ENCODE results near the gene ENGASE.
"Not testable (repeated sequence)": the region's sequence is repeated elsewhere in the genome, so short reads cannot be mapped to it uniquely, and the experiment has no call there.

The ENGASE gene

DNA sequence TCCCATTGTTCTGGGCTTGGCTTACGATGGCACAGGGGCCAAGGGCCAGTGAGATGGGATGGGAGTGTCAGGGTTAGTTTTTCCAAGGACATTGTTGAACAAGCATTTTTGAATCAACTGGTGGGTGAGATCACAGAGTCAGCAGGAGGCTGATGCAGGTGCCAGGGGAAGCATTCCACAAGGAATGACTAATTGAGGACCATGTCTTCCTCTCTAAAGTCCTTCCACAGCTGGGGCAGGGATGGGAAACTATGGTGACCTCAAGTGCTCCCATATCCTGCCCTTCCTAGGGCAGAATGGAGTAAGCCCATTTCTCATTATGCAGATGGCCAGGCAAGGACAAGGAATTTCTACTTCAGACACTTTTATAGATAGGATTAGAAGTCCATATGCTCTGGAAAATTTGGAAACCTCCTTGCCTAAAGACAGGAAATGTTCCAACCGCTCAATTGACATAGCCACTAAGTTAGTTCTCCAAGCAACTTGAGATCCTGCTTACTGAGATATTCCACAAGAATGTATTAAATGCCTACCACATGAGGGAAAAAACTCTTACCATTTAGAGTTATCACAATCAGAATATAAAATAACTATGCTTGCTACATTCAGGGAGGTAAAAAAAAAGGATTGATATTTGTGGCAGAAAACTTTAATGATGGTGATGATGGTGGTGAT, 21.2 kb upstream of the ENGASE start:
- DNase-seq: no peak

DNA sequence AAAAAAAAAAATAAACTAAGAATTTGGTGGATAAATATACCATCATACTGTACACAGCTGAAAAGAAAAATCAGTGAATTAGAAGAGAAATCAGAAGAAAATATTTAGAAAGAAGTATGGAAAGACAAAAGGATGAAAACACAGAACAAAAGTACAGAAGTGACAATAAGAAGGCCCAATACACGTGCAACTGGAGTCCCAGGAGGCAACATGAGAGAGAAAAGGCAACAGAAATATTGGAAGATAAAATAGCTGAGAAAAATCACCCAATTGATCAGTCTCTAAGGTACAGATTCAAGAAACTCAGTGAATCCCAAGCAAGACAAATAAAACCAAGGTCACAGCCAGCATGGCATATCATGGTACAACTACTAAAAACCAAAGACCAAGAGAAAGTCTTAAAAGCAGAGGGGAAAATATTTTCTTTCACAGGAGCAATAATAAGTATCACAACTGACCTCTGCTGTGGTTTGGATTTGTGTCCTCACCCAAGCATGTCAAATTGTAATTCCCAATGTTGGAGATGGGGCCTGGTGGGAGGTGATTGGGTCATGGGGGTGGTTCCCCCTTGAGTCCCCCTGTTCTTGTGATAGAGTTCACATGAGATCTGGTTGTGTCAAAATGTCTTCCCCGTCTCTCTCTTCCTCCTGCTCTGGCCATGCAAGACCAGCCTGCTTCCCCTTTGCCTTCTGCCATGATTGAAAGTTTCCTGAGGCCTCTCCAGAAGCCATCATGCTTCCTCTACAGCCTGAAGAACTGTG, 20.2 kb upstream of the ENGASE start:
- no peak for DNase-seq

DNA sequence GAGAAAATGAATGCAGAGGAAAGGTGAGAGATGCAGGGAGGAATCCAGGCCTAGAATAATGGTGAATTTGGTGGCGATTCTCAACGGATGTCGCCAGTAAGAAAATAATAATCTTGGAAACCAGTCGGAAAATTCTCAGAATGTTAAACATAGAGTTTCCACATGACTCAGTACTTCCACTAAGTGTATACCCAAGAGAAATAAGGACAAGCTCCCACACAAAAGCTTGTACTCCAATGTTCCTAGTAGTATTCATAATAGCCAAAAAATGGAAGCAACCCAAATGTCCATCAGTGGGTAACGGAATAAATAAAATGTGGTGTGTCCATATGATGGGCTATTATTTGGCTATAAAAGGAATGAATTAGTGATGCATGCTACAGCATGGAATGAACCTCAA, 19.4 kb upstream of the ENGASE start:
- no peak for DNase-seq

DNA sequence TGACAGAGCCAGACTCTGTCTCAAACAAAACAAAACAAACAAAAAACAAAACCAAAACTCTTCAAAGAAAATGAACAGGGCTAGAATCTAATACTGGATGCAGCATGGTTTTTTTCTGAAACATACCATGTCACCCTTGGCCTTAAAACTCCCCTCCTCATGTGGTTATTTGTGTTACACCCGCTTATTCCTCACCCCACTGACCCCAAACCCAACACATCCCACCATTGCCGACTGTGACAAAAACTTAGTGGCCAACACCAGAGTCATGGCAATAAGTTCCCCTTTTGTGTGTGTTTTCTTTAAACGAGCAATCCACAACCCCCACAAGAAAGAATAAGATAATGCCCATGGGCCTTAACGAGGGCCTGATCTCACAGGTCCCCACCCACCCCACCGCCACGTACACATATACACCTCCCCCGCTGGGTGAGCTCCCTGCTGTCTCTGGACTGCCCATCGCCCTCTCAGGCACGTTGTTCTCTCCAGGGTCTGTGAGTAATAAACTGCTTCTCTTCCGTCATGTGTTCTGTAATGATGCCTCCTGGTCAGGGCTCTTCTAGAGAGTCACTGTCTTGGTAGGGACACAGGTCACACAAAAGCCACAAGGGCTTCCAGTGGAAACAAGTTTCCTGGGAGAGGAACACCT, 16.8 kb upstream of the ENGASE start:
- DNase-seq: no peak

DNA sequence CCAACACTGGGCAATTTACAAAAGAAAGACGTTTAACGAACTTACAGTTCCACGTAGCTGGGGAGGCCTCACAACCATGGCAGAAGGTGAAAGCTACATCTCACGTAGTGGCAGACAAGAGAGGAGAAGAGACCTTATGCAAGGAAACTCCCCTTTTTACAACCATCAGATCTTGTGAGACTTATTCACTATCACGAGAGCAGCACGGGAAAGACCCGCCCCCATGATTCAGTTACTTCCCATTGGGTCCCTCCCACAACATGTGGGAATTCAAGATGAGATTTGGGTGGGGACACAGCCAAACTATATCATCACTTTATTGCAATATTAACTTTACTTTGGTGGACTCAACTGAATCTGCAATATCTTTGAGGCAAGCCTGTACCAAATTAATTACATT, 11.9 kb upstream of the ENGASE start:
- DNase-seq: no peak

DNA sequence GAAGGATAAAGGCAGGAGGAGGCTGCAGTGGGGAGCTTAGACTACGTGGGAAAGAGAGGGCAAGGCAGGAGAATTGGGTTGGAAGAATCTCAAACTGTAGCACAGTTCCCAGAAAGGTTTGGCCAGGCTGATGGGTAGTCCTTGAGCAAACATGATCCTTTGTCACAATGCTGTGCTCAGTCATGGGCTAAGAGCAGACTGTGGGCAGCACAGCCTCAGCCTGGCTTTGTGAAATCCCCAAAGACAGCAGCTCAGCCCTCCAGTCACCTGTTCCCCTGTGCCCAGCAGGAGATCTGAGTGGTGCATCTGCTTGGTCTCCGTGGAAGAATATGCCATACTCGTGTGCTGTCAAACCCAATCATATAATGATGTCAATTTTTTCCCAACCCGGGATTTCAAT, 10.6 kb upstream of the ENGASE start:
- no peak for DNase-seq

DNA sequence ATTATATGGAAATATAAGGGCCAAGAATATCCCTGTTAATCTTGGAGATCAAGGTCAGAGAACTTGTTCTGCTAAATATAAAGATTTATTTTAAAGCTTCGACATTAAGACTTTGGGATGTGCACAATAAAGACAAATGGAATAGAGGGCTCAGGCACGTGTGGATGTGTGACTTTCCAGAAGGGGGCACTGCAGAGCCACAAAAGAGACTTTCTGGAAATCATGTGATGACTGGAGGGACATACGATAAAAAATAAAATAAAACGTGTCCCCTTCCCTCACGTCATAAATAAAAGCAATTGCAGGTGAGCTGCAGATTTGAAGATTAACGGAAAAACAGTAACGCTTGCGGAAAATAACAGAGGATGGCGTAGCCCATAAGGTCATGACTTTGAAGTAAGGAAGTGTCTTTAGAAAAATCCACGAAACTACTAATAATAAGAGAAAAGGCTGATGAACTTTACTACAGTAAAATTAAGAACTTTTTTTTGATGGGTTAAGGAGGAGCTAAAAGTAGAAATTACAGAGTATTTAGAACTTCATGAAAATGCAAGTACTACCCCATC, 9.4 kb upstream of the ENGASE start:
- no peak for DNase-seq

DNA sequence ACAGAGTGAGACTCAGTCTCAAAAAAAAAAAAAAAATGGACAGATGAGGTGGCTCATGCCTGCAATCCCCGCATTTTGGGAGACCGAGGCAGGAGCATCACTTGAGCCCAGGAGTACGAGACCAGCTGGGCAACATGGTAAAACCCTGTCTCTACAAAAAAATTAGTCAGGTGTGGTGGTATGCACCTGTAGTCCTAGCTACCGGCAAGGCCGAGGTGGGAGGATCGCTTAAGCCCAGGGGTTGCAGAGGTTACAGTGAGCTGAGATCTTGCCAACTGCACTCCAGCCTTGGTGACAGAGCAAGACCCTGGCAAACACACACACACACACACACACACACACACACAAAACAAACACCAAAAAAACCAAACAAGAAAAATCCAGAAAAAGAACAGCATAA, 7.7 kb upstream of the ENGASE start:
- DNase-seq: no peak

DNA sequence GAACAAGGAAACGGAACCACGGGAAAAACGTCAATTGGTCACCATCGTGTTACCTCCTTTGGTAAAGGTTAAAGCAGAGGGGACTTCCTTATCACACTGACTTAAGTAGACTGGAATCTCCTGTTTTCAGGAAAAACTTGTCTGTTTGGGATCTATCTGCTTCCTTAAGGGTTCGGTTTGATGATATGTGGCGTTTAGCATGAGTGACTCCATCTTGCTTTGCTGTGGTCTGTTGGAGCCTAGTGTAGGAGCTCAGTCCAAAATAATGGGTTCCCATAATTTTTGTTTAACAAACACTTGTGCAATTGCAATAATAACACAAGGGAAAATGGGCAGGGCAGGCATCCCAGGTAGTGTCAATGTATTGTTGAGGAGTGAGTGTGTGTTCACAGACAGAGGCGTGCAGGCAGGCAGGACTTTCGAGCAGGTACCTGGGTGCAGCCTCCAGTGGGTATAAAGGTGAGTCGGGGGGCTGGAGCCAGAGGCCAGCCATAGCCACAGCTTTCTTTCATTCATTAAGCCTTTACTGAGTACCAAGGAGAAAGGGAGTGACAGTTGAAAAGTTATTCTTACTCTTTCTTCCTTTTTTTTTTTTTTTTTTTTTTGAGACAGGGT, 4.3 kb upstream of the ENGASE start:
- DNase-seq: no peak

DNA sequence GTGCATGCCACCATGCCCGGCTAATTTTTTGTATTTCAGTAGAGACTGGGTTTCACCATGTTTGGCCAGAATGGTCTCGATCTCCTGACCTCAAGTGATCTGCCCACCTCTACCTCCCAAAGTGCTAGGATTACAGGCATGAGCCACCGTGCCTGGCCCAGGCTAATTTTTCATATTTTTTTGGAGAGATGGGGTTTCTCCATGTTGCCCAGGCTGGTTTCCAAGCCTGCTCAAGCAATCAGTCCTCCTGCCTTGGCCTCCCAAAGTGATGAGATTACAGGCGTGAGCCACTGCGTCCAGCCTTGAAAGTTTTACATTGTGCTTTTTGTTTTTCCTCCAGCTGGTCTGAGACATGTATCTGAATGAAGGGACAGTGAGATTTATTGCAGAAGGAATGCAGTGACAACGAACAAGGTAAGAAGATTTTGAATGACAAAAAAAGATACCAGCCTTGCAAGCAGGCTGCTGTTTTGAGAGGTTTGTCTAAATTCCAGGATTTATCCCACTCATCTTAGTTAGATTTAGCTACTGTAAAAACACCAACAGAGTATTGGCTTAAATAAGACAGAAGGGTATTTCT, 3.4 kb upstream of the ENGASE start:
- no peak for DNase-seq

DNA sequence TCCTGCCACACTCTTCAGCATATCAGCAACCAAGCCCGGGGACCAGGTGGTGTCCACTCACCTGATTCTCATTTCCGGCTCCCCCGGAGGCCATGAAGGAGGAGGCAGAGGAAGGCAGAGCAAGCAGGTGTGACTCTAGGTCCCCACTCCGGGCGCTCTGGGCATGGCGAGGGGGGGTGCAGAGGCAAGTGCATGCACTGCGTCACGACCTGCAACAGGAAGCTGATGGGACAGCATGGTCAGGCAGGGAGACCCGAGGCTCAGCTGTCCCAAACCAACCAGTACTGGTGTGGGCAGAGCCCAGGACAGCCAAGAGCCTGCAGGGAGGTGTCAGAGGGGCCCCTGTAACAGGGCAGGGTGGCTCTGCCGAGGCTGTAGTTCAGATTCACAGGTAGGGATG, 2.1 kb upstream of the ENGASE start:
- DNase-seq: no peak

DNA sequence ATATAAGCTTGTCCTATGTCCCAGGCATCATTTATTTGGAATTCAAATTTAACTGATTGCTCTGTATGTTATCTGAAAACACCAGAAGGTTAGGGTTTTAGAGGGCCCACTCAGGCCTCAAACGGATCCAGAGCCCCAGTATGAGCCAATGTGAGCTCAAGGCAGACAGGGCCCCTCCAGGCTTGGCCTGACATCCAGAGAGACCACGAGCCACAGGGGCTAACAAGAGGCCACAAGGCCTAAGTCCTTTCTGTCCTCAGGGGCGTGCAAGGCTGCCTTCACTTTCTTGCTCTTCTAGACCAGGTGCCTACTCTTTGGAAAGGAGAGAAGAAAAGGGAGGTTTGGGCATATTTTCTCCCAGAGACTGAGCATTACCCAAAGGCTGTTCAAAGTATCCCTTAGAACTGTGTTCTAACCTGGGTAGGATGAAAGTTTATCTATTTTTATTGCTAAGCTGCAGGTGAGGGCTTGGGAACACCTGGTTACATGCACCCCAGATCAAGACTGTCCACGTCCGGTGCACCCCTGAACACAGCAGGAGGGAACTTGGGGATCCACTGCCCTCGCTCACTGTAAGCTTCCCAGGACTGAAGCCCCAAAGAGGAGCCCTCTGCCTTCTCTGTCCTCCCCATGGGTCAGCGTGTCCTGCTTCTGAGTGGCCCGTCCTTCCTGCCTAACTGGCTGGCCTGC, 1.5 kb upstream of the ENGASE start:
- DNase-seq: no peak

DNA sequence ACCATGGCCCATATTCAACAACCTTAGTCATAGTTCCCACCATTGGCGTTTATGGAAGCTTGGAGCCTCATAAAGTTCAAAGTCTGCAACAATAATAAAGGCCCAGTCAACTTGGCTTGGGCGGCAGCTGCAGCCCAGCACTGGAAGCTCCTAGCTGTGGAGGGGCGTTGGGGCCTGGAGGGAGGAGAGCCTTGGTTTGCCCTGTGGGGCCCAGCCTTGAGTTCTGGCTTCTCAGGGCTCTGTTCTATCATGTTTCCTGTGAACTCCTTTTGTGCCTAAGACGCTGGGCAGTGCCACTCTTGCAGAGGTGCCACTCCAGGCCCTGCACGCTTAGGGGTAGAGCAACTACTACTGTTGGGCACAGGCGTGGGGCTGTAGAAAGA, 927 bp upstream of the ENGASE start:
- no peak for DNase-seq

DNA sequence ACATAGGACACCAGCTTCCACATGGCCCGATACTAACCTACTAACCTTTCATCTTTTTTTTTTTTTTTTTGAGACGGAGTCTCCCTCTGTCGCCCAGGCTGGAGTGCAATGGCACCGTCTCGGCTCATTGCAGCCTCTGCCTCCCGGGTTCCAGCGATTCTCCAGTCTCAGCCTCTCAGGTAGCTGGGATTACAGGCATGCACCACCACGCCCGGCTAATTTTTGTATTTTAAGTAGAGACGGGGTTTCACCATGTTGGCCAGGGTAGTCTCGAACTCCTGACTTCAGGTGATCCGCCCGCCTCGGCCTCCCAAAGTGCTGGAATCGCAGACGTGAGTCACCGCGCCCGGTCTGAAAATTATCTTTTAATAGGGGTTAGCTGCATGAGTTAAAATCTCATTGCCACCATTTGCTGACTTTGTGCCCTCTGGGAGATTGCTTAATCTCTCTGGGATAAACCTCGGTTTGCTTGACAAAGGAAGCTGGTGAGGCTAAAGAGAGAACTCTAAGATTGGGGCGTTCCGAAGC, 439 bp upstream of the ENGASE start:
- DNase-seq: not testable (repeated sequence)

DNA sequence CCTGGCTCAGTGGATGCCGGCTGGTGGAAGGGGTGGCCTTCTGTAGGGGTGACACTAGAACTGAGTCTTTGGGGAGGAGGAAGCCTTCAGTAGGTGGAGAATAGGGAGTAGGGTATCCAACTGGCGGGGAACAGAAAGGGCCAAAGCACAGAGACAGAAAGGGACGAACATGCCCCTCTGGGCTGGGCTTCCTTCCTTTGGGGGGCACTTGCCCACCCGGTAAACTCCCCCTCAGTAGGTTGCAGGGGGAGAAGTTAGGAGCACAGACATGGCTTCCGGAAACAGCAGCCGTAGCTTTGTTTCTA, 774 bp downstream of the ENGASE start:
- no peak for DNase-seq

DNA sequence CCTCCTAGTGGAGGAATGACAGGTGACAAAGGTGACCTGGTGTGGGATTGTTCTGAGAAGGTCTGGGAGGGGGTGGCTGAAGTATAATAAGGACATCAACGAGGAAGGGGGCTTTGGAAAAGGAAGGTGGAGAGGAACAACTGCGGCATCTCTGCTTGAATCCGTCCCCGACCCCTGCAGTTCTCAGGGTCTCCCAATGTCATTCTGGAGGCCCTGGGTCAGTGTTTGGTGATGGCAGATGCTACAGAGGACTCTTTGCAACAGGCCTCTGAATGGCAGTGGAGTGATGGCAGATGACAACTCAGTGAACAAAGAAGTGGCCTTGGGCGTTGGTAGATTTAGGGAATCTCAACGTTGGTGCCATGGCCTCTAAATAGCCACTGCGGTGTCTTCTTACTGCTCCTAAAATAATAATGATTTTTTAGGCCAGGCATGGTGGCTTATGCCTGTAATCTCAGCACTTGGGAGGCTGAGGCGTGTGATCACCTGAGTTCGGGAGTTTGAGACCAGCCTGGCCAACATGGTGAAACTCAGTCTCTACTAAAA, 1.3 kb downstream of the ENGASE start:
- no peak for DNase-seq

DNA sequence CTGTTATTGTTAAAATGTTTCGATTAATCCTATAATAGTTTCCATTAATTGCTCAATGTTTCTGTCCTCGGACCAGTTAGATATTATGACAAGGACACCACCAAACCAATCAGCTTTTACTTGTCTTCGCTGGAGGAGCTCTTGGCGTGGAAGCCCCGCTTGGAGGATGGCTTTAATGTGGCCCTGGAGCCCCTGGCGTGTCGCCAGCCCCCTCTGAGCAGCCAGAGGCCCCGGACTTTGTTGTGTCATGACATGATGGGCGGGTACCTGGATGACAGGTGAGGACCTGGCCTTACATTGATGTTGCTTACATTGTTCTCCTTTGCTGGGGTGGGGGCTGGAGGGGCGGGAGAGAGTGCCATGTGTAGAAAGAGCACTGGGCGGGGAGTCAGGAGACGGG, 3.0 kb downstream of the ENGASE start:
- no peak for DNase-seq

DNA sequence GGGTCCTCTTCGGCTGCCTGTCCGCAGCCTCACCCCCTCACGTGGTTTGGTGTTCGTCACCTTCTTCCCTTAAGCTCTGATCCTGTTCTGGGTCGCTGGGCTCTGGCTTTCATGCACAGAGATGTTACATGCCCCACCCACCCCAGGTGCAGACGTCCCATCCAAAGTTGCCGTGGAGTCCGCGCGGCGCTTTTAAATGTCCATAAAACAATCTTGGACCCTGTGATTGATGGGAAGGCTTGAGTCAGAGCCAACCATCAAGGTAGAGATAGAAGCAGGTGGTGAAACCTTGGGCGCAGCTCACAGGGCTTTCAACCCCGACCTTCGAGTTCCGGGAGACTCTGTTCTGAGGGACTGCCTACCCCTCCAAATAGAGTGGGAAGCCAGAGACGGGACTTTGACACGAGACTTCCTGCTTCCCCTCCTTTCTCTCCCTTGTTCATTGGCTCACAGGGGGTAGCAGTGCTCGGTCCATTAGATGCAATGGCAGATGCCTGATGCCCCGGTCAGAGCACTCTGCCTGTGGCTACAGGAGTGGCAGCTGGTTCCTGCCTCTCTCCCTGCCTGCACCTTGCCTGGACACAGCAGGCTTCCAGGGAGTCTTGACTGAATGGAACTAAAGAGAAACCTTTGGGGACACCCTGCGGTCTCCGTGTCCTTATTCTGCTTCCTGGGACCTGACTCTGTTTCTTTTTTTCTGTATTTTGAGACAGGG, 4.0 kb downstream of the ENGASE start:
- no peak for DNase-seq

DNA sequence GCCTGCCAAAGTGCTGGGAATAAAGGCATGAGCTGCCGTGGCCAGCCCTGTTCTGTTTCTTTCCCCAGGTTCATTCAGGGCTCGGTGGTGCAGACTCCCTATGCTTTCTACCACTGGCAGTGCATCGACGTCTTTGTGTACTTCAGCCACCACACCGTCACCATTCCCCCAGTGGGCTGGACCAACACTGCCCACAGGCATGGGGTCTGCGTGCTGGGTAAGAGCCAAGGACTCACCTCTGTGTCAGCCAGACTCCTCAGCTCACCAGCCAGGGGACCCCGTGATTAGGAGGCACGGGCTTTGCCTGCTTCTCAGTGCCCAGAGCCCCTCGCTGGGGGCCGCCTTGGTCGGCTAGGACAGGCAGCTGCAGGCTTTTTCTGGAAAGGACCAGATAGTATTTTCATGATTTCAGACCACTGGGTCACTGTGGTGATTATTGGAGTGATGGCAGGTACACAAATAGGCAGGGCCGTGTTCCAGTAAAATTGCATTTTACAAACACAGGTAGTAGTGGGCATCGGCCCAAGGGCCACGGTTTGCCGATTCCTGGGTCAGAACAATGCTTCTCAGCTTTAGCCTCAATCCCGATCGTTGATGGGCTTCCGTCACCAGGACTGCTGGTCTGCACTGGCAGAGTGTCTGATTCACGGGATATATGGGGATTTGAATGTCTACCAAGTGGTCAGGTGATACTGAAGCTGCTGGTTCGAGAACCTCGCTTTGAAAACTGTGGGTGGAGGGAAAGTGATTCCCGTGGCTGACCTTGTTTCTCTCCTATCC, 5.0 kb downstream of the ENGASE start:
- DNase-seq: no peak

DNA sequence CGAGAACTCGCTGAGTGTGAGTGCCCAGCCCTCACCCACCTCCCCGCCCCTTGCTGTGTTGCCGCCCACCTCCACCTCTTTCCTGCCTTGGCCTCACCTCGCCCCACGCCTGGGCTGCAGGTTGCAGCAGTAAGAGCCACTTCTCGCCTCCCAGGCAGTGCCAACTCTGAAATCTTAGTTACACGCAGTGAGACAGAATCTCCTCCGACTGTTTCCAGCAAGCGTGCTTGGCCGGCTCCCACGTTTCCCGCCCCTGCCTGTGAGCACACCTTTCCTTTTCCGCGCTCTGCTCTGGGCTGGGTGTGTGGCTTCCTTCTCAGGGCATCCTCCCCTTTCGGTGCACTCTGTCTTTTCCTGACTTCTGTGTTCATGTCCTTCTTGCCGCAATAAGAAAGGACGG, 5.7 kb downstream of the ENGASE start:
- no peak for DNase-seq

Data from SIG-M5 (cell line).